Tibial artery (tissue), 4 donors: ENCODE measurements around the gene CEACAM1.
"Not testable (repeated sequence)": the region's sequence is repeated elsewhere in the genome, so short reads cannot be mapped to it uniquely, and the experiment has no call there.

Experiments
- DNase-seq, 2 donors: peaks; one replicate each; pipeline ENCODE4 v3.0.0-alpha.2; 2019
- H3K27ac ChIP-seq, 2 donors: fragments of 200-600 bp; sonication (generic) in 1 of 2; 1 replicate in 1 of 2; 2 replicates in 1 of 2; pipeline ENCODE4 v1.5.1; 2018 to 2019; ENCODE audit warnings: mild to moderate bottlenecking in 1 of 2
- H3K27me3 ChIP-seq, 2 donors: fragments of 200-600 bp; sonication (generic) in 1 of 2; one replicate each; pipeline versions ENCODE4 v1.5.1 to v1.6.0; 2016 to 2019
- H3K36me3 ChIP-seq, 3 donors: fragments of 200-600 bp; sonication (generic) in 2 of 3; one replicate each; pipeline ENCODE4 v1.5.1; 2016 to 2019; ENCODE audit warnings: mild to moderate bottlenecking in 2 of 3
- H3K4me1 ChIP-seq, 4 donors: fragments of 200-600 bp; sonication (generic) in 2 of 4; 1 replicate in 3 of 4; 2 replicates in 1 of 4; pipeline ENCODE4 v1.5.1; 2016 to 2019
- H3K4me3 ChIP-seq, 2 donors: fragments of 200-600 bp; sonication (generic) in 1 of 2; 1 replicate in 1 of 2; 2 replicates in 1 of 2; pipeline ENCODE4 v1.5.1; 2018 to 2019; ENCODE audit warnings: mild to moderate bottlenecking in 2 of 2
- H3K9me3 ChIP-seq, 3 donors: fragments of 200-600 bp; sonication (generic) in 1 of 3; one replicate each; pipeline ENCODE4 v1.5.1; 2016 to 2019
- intact Hi-C: fragments of 100-400 bp; cut with DNase I; formaldehyde crosslinking; loops from one replicate; pipeline ENCODE4 v1.15.0; 2023; ENCODE audit warnings: low total_unique reads
- TF ChIP-seq, protein P1 (sequence below), 2 experiments: fragments of 200-600 bp in 1 of 2; fragments of 450-650 bp in 1 of 2; IDR thresholded peaks; one replicate each; pipeline ENCODE4 v1.5.1; 2017 to 2019; ENCODE audit warnings: antibody characterized with exemption in 2 of 2, mild to moderate bottlenecking in 1 of 2, moderate library complexity in 1 of 2

The CEACAM1 gene

DNA sequence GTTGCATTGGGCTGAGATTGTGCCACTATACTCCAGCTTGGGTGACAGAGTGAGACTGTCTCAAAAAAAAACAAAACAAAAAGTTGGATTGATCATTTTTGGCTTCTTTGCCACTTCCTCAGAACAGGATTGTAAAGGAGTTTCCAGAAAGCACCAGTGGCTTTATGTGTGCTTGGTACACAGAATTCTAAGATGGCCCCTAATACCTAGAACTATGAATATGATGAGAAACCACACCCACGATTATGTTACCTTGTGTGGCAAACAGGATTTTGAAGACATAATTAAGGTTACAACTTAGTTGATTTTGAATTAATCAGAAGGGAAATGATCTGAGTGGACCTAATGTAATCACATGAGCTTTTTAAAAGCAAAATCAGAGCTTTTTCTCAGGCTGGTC, 26.5 kb downstream of the CEACAM1 start:
- intact Hi-C loops = no loop called here
- no peaks in the 10 kb centered on the region for H3K4me1 ChIP-seq
- TF ChIP-seq, protein P1, sequence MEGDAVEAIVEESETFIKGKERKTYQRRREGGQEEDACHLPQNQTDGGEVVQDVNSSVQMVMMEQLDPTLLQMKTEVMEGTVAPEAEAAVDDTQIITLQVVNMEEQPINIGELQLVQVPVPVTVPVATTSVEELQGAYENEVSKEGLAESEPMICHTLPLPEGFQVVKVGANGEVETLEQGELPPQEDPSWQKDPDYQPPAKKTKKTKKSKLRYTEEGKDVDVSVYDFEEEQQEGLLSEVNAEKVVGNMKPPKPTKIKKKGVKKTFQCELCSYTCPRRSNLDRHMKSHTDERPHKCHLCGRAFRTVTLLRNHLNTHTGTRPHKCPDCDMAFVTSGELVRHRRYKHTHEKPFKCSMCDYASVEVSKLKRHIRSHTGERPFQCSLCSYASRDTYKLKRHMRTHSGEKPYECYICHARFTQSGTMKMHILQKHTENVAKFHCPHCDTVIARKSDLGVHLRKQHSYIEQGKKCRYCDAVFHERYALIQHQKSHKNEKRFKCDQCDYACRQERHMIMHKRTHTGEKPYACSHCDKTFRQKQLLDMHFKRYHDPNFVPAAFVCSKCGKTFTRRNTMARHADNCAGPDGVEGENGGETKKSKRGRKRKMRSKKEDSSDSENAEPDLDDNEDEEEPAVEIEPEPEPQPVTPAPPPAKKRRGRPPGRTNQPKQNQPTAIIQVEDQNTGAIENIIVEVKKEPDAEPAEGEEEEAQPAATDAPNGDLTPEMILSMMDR (IDR thresholded peaks at IDR 0.05) = no peak

DNA sequence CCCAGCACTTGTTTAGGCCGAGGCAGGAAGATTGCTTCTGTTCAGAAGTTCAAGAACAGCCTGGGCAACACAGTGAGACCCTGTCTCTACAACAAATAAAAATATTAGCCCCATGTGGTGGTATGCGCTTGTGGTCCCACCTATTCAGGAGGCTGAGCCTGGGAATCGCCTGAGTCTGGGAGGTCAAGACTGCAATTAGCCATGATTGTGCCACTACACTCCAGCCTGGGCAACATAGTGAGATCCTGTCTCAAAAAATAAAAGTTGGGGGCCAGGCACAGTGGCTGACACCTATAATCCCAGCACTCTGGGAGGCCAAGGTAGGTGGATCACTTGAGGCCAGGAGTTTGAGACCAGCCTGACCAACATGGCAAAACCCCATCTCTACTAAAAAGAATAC, 27.0 kb downstream of the CEACAM1 start:
- H3K27ac ChIP-seq, intact Hi-C loops, H3K36me3 ChIP-seq, H3K9me3 ChIP-seq, H3K4me3 ChIP-seq, DNase-seq, H3K4me1 ChIP-seq, H3K27me3 ChIP-seq: not testable (repeated sequence)

More for the DNA sequence above, 26.5 kb downstream of the CEACAM1 start:
- H3K27ac ChIP-seq = no peak overlapping the region
- H3K36me3 ChIP-seq = no peaks in the 10 kb centered on the region
- H3K9me3 ChIP-seq = no peaks in the 10 kb centered on the region
- DNase-seq = no peak
- no peak overlapping the region for H3K4me3 ChIP-seq
- no peaks in the 10 kb centered on the region for H3K27me3 ChIP-seq

DNA sequence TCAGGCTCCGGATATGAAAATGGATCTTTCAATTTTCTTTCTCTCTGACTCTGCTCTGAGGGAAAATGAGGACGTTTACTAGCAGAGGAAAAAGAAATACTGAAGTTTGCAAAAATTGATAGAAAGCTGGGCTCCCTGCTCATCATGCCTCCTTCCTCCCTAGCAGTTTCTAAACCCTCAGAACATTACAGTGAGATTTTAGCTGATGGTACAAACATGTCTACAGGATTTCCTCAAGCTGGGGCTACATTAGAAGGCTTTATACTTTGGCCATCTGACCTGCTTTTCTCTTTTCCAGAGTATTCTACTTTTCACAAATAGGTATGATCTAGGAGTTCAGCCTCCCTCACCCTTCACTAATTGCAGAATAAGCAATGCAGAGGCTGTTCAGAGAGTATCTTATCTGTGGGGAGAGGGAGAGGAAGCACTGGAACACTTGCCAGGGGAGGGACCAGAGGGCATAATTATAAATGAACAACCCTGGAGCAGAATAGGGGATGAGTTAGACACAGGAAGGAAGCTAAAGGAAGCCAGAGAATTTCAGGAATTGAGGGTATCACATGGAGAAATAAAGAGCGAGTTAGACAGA, 30.0 kb downstream of the CEACAM1 start:
- H3K27ac ChIP-seq = no peak overlapping the region
- no peak overlapping the region for H3K4me3 ChIP-seq
- intact Hi-C loops = no loop called here
- no peaks in the 10 kb centered on the region for H3K9me3 ChIP-seq
- H3K27me3 ChIP-seq = no peaks in the 10 kb centered on the region
- no peak for DNase-seq
- TF ChIP-seq, protein P1 (IDR thresholded peaks at IDR 0.05) = no peak
- no peaks in the 10 kb centered on the region for H3K4me1 ChIP-seq
- no peaks in the 10 kb centered on the region for H3K36me3 ChIP-seq

DNA sequence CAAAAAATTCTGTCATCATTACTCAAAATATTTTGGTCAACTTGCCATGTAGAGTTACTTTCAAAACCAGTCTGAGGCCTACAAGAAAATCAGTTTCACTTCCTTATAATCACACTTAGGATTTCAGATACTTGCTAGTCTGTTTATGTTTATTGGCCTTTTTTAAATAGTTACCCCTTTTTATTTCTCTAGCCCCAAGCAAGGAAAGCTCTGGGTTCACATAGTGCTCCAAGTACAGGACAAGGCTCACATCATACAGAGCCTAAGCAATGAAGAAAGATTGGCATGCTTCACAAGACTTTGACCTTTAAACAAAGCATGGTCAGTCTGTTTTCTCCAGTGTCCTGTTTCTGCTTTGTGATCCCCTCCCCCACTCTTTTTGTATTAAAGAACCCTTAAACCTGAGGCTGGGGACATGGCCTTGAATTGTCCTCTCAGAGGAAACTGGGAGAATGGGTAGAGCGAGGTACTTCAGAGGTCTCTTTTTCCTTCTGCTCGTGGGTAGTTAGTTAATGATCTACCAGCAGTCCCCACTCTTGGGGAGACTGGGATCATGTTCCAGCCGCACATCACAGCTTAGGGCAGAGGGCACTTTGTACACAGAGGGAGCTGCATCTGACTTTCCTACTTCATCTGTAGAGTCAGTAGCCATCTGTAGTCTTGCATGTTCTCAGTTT, 30.7 kb downstream of the CEACAM1 start:
- Histone ChIP-seq H3K27ac (no peak overlapping the region), H3K9me3 (no peaks in the 10 kb centered on the region), H3K27me3 (no peaks in the 10 kb centered on the region), H3K4me3 (no peak overlapping the region), H3K36me3 (no peaks in the 10 kb centered on the region), H3K4me1 (no peaks in the 10 kb centered on the region)
- no peak for DNase-seq
- TF ChIP-seq, protein P1 (IDR thresholded peaks at IDR 0.05) = no peak
- intact Hi-C loops = no loop called here

DNA sequence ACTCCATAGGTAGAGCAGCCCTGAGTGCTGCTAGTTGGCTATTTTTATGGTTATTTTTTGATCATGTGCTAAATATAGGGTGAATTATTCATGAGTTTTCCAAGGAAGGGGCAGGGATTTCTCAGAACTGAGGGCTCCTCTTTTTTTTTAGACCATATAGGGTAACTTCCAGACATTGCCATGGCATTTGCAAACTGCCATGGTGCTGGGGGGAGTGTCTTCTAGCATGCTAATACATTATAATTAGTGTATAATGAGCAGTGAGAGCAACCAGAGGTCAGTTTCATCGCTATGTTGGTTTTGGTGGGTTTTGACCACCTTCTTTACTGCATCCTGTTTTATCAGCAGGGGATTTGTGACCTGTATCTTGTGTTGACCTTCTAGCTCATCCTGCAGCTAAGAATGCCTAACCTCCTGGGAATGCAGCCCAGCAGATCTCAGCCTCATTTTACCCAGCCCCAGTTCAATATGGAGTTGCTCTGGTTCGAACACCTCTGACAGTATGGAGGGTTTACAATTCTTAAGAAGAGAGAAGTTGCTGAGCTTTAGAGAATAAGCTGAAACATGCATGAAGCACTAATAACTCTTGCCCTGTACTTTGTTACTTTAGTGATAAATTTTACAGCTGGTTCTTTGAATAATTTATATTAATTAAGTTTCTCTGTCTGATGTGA, 31.7 kb downstream of the CEACAM1 start:
- H3K9me3 ChIP-seq = no peaks in the 10 kb centered on the region
- no peak overlapping the region for H3K27ac ChIP-seq
- intact Hi-C loops = no loop called here

More for the DNA sequence above, 31.7 kb downstream of the CEACAM1 start:
- H3K27me3 ChIP-seq = no peaks in the 10 kb centered on the region
- no peaks in the 10 kb centered on the region for H3K36me3 ChIP-seq
- no peak overlapping the region for H3K4me3 ChIP-seq
- DNase-seq = no peak
- TF ChIP-seq, protein P1 (IDR thresholded peaks at IDR 0.05) = no peak
- H3K4me1 ChIP-seq = no peaks in the 10 kb centered on the region
